Measurements from ENCODE around the gene TMPRSS9.
A peak's percentile ranks its signal among the peaks of the same experiment; 100 is the strongest.

Gene TMPRSS9

DNA sequence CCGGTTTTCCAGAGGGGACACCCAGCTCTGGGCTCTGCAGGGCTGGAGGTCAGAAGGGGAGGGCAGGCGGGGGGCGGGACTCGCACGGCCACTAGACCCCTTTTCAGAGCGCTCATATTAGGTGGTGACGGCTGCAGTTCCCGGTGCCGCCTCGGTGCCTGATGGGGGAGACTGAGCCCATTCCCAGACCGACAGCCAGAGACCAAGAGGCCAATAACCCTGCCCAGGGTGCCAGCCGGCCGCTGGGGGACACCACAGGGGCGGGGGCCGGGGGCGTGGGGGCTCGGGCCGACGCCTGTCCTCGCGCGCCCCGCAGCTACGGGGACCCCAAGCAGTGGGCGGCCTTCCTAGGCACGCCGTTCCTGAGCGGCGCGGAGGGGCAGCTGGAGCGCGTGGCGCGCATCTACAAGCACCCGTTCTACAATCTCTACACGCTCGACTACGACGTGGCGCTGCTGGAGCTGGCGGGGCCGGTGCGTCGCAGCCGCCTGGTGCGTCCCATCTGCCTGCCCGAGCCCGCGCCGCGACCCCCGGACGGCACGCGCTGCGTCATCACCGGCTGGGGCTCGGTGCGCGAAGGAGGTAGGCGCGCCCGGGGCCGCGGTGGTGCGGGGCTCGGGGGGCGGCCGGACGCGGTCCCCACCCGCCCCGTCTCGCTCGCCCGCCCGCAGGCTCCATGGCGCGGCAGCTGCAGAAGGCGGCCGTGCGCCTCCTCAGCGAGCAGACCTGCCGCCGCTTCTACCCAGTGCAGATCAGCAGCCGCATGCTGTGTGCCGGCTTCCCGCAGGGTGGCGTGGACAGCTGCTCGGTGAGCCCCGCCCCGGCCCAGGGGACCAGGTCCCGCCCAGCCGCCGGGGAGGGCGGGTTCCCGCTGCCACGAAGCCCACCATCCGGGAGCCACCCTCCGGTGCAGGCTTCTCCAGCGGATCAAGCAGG, 64.9 kb downstream of the TMPRSS9 start:
- DNase-seq, result no peak

DNA sequence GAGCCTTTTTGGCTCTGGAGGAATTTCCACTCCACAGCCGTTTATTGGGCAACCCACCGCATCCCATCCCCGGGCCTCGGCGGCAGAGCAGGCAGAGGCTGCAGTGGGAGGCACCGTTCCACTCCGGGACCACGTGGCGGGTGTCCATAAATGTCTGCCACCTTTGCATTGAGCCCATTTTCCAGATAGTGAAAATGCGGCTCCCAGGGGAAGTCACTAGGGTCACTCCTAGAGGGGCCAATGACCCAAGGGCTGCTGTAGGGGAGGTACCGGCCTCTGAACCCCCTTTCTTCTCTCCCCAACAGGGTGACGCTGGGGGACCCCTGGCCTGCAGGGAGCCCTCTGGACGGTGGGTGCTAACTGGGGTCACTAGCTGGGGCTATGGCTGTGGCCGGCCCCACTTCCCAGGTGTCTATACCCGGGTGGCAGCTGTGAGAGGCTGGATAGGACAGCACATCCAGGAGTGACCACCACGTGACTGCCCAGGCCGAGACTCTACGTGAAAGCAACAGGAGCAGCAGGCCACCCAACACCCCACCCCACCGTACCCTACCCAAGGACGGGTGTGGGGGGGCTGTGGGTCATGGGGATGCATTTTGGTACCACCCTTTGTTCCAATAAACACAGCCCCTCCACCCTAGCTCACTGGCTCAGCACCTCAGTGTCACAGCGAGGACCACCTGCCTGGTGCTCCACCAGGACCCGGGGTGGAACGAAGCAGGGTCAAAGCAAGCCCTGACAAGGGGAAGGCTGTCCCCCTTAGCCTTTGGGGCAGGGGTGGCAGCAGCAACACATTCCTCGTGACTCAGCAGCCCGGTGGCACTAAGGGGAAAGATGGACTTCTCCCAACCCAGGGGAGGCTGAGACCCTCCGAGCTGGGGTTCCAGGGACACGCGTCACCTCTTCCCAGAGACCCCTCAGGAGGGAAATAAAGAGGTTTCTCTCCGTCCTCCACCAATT, 65.8 kb downstream of the TMPRSS9 start:
- DNase-seq, result no peak

DNA sequence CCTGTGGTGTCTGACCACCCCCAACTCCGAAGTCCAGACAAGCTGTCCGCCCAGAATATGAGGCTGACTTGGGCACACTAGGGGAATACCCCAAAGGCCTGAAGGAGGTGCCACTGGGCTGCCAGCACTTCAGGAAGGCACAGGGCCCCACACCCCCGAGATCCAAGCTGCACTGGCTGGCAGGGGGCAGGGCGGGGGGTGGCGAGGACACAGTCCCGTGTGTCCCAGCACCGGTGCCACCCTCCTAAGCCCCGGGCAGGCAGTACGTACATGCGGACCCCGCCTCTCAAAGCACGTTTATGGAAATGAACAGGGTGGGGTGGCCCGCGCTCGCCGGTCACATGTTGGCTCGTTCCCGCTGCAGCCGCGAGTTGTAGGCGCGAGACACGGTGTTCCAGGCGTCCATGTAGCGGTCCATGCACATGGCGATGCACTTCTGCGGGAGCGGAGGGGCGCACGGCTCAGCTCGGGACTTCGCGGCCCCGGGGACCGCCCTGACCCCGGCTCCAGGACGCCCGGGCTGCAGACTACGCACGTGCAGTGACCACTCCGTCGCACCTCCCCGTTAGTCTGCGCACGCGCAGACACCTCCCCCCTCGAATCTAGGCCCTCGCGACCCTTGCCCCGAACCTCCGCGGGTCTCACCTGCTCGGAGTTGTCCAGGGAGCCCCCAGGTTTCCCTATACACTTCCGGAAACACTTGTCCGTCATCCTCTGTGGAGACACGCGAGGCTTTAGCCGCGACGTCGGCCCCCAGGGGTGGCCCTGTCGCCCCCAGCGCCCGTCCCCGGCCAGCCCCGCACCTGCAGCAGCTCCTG, 66.8 kb downstream of the TMPRSS9 start:
- no peak for DNase-seq

GRCh38 chr19:2427429-2428320, 67.6 kb downstream of the TMPRSS9 start, which contains the start of gene TIMM13:
Gene TIMM13, minus strand, starts transcription at chr19:2427586. Its CDS starts 53 bp downstream, at chr19:2427533.
- DNase-seq, result peak; percentile 98

DNA sequence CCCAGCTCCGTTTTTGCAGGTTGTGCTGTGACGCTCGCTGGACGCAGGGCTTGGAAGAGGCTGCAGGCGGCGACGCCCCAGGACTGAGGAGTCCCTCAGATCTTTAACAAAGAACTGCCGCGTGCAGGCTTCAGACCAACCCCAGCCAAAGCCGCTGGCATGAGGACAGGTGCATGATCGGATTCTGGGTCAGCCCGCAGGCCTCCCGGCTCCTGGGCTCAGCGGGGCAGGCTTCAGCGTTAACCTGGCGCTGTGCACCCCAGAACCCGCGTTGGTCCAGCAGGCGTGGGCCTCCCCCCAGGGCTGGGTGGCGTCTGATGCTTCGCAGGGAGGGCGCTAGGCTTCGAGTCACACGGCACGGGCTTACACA, 68.2 kb downstream of the TMPRSS9 start:
- DNase-seq, result no peak

GRCh38 chr19:2428756-2429711, 69.0 kb downstream of the TMPRSS9 start:
- no peak for DNase-seq

DNA sequence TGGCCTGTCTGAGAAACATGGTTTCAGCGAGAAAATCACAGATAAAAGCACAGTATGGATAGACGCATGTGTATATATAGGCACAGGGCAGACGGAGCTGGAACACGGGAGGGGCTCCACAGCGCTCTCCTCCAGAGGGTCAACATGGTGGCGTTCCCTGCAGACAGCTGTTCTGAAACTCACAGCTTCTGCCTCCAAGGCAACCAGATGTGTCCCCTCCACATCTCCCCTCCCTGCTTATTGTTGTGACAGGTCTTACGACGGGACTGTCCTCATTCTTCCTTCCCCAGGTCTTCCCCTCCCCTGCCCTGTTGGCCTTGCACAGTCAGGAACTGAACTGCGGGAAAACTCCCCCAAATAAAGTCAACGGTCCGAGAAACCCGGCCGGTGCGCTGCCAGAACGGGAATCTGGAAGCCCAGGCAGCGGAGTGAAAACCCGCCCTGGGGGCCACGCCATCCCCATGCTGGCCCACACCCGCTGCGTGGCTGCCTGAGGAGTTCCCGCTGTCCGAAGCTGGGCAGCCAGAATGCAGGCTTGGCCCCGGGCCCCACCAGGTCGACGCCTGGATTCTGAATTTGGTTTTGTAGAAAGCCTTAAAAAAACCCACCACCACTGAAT, 70.0 kb downstream of the TMPRSS9 start:
- DNase-seq, result no peak

- DNase-seq, result no peak
Observed at GRCh38 chr19:2431318-2432055, 71.4 kb downstream of the TMPRSS9 start.

DNA sequence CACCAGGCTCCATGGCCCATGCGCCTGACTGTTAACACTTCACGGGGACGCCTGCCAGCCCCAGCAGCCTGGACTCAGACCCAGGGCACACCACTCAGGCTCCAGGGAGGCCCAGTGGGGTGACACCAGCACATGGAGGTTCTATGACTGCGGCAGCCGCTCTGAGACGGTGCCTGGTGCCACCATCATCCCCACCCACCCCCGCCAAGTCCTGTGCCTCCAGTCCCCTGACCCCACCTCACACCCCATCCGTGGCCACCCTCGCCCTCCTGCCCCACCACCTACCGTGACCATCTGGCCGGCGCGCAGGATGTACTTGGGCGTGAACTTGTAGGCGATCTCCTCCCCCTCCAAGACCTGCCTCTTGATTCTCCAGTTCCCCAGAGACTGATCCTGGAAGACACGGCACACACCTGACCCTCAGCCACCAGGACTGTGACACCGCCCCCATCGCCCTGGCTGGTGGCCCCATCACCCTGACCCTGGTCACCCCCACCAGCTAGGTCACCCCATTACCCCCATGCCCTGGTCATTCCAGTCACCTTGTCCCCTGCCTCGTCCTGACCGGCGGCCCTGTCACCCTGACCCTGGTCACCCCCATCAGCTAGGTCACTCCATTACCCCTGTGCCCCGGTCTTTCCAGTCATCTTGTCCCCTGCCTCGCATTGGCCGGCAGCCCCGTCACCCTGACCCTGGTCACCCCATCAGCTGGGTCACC, 72.2 kb downstream of the TMPRSS9 start:
- no peak for DNase-seq

DNA sequence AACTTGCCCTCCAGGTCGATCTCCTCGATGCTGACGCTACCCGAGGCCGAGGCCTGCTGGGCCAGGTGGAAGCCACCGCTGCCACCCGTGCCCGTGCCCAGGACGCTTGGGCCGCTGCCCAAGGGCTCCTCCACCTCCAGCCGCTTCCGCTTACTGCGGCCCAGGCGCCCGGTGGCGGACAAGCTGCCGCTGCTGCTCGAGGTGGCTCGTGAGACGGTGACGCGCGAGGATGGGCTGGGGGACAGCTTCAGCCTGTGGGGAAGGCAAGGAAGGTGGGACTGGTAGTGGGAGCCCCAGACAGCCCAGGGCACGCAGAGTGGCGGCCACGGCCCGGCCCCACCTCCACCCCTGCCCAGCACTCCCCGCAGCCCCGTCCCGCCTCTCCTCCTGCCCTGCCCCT, 73.8 kb downstream of the TMPRSS9 start:
- no peak for DNase-seq

GRCh38 chr19:2434267-2434666, 74.2 kb downstream of the TMPRSS9 start:
- no peak for DNase-seq

GRCh38 chr19:2434721-2435265, 74.7 kb downstream of the TMPRSS9 start:
- no peak for DNase-seq

- DNase-seq, result no peak
Observed at GRCh38 chr19:2436384-2436783, 76.3 kb downstream of the TMPRSS9 start.

DNA sequence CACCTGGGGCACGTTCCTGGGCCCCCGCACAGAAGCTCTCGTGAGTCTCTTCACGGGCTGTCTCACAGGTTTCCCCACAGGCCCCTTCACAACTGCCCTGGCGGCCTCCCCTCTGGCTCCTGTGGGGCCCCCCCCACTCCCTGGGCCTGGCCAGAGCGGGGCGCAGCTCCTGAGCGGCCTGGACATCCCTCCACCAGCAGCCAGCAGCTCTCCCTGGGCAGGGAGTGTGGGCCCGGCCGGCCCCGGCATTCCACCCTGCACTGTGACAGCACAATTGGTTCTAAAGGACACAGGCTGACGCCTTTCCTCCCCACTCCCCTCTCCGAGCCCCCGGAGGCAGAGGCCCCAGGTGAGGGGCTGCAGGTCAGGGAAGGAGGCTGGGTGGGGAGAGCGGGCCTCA, 76.9 kb downstream of the TMPRSS9 start:
- no peak for DNase-seq

DNA sequence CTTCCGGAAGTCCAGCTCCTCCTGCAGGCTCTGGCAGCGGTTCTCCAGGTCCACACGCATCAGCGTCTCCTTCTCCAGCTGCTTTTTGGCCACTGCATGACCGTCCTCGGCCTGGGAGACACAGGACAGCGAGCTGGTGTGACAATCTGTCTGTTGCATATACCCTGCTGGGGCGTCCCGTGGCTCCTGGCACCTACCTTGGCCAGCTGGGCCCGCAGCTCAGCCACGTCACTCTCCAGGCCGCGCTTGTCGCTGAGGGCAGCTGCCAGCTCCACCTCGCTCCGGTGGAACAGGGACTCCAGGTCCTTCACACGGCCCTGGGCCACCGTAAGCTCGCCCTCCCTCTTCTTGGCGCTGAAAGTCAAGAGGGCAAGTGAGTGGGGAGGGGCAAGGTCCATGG, 78.1 kb downstream of the TMPRSS9 start:
- no peak for DNase-seq

GRCh38 chr19:2440515-2440914, 80.5 kb downstream of the TMPRSS9 start:
- no peak for DNase-seq

- no peak for DNase-seq
Observed at GRCh38 chr19:2441096-2441752, 81.2 kb downstream of the TMPRSS9 start.

Measured in activated CD8-positive, alpha-beta memory T cell treated with anti-CD3 and anti-CD28 coated beads for 24 hours (primary cell).